ENCODE measurements around the gene HDAC5. TPM values are rescaled to one million over a fixed set of nuclear protein-coding genes. Genes with fewer than 3 reads are reported as not detected.

HDAC5 gene
- polyA plus RNA-seq, 3 donors: 16.1 to 93.6 (median 24.7) TPM

GRCh38 chr17:44033861-44034408 is 89.5 kb downstream of the HDAC5 start:
- Mint-ChIP-seq H3K36me3 (peaks cover 68 to 79% of the 10 kb centered on the region in 2 donors), H3K4me1 (no peaks in the 10 kb centered on the region), H3K9me3 (peaks cover 0 to 1% (median 0%) of the 10 kb centered on the region in 7 donors), H3K27ac (peak overlapping the region in 5 of 7 donors; percentile 3 to 68 (median 35)), H3K4me3 (no peak overlapping the region), H3K27me3 (ENCODE audit: low read depth in 3 of 3) (no peaks in the 10 kb centered on the region)
- Histone ChIP-seq H3K36me3 (replicated peaks in 1 of 2; ENCODE audit: control insufficient read depth in 1 of 2, insufficient read depth in 2 of 2, low read length in 2 of 2) (peaks cover 48 to 77% of the 10 kb centered on the region in 2 donors), H3K4me2 (replicated peaks; ENCODE audit: extremely low read depth, low read length, poor library complexity, severe bottlenecking) (no peak overlapping the region), H3K4me1 (ENCODE audit: control insufficient read depth in 1 of 2, insufficient read depth in 2 of 2, low read length in 2 of 2) (peaks cover 0 to 6% of the 10 kb centered on the region in 2 donors), H3K27me3 (ENCODE audit: control insufficient read depth in 2 of 2, insufficient read depth in 2 of 2, low read length in 2 of 2) (no peaks in the 10 kb centered on the region), H3K9me3 (replicated peaks in 1 of 2; ENCODE audit: control insufficient read depth in 1 of 2, insufficient read depth in 1 of 2, low read length in 2 of 2) (no peaks in the 10 kb centered on the region), H3K4me3 (replicated peaks in 1 of 3; ENCODE audit: low read depth in 2 of 3, low read length in 3 of 3) (no peak overlapping the region), H4K20me1 (ENCODE audit: insufficient read depth, low read length) (peaks cover 4% of the 10 kb centered on the region), H3K9ac (ENCODE audit: insufficient read depth, low read length, poor library complexity, severe bottlenecking) (no peak overlapping the region), H3K79me2 (ENCODE audit: insufficient read depth, low read length) (no peaks in the 10 kb centered on the region), H3K27ac (ENCODE audit: low read depth in 1 of 2, low read length in 2 of 2) (peak overlapping the region in 1 of 2 donors; percentile 11), H2AFZ (ENCODE audit: insufficient read depth, low read depth, low read length, poor library complexity, severe bottlenecking) (no peak overlapping the region)
- 17% methylated on average over 1 of the region's 3 CpGs for WGBS (ENCODE audit: insufficient coverage)
- no peak for DNase-seq
- TF ChIP-seq, protein P1, sequence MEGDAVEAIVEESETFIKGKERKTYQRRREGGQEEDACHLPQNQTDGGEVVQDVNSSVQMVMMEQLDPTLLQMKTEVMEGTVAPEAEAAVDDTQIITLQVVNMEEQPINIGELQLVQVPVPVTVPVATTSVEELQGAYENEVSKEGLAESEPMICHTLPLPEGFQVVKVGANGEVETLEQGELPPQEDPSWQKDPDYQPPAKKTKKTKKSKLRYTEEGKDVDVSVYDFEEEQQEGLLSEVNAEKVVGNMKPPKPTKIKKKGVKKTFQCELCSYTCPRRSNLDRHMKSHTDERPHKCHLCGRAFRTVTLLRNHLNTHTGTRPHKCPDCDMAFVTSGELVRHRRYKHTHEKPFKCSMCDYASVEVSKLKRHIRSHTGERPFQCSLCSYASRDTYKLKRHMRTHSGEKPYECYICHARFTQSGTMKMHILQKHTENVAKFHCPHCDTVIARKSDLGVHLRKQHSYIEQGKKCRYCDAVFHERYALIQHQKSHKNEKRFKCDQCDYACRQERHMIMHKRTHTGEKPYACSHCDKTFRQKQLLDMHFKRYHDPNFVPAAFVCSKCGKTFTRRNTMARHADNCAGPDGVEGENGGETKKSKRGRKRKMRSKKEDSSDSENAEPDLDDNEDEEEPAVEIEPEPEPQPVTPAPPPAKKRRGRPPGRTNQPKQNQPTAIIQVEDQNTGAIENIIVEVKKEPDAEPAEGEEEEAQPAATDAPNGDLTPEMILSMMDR (IDR thresholded peaks at IDR 0.05): no peak
- intact Hi-C loops (cut with micrococcal nuclease): no loop called here

GRCh38 chr17:44030482-44030881 is 93.0 kb downstream of the HDAC5 start:
- Histone ChIP-seq H3K27ac (ENCODE audit: low read depth in 1 of 2, low read length in 2 of 2) (no peak overlapping the region), H3K36me3 (replicated peaks in 1 of 2; ENCODE audit: control insufficient read depth in 1 of 2, insufficient read depth in 2 of 2, low read length in 2 of 2) (peaks cover 22 to 61% of the 10 kb centered on the region in 2 donors), H3K79me2 (ENCODE audit: insufficient read depth, low read length) (no peaks in the 10 kb centered on the region), H3K27me3 (ENCODE audit: control insufficient read depth in 2 of 2, insufficient read depth in 2 of 2, low read length in 2 of 2) (no peaks in the 10 kb centered on the region), H3K4me3 (replicated peaks in 1 of 3; ENCODE audit: low read depth in 2 of 3, low read length in 3 of 3) (no peak overlapping the region), H3K9ac (ENCODE audit: insufficient read depth, low read length, poor library complexity, severe bottlenecking) (no peak overlapping the region), H3K4me1 (ENCODE audit: control insufficient read depth in 1 of 2, insufficient read depth in 2 of 2, low read length in 2 of 2) (peaks cover 0 to 6% of the 10 kb centered on the region in 2 donors), H3K4me2 (replicated peaks; ENCODE audit: extremely low read depth, low read length, poor library complexity, severe bottlenecking) (no peak overlapping the region), H2AFZ (ENCODE audit: insufficient read depth, low read depth, low read length, poor library complexity, severe bottlenecking) (no peak overlapping the region), H3K9me3 (replicated peaks in 1 of 2; ENCODE audit: control insufficient read depth in 1 of 2, insufficient read depth in 1 of 2, low read length in 2 of 2) (no peaks in the 10 kb centered on the region), H4K20me1 (ENCODE audit: insufficient read depth, low read length) (no peaks in the 10 kb centered on the region)
- Mint-ChIP-seq H3K9me3 (peaks cover 0 to 1% (median 0%) of the 10 kb centered on the region in 7 donors), H3K27me3 (ENCODE audit: low read depth in 3 of 3) (peaks cover 0 to 2% (median 0%) of the 10 kb centered on the region in 3 donors), H3K27ac (no peak overlapping the region), H3K36me3 (peaks cover 45 to 54% of the 10 kb centered on the region in 2 donors), H3K4me3 (no peak overlapping the region), H3K4me1 (no peaks in the 10 kb centered on the region)
- no peak for DNase-seq
- TF ChIP-seq, protein P1 (IDR thresholded peaks at IDR 0.05): no peak
- 100% methylated on average over 1 of the region's 3 CpGs for WGBS (ENCODE audit: insufficient coverage)
- intact Hi-C loops (cut with micrococcal nuclease): no loop called here

Measured in CD14-positive monocyte (primary cell).